GM19023 (cell line): ENCODE results near the gene P2RY1.
A peak's percentile ranks its signal among the peaks of the same experiment; 100 is the strongest.

Source experiments
- ATAC-seq: cut with Tn5 transposase; IDR thresholded peaks from one replicate; pipeline ENCODE4 v1.9.1; 2021; ENCODE audit warnings: mild to moderate bottlenecking, moderate library complexity; ENCODE audit not compliant: unreplicated experiment

The P2RY1 gene, protein sequence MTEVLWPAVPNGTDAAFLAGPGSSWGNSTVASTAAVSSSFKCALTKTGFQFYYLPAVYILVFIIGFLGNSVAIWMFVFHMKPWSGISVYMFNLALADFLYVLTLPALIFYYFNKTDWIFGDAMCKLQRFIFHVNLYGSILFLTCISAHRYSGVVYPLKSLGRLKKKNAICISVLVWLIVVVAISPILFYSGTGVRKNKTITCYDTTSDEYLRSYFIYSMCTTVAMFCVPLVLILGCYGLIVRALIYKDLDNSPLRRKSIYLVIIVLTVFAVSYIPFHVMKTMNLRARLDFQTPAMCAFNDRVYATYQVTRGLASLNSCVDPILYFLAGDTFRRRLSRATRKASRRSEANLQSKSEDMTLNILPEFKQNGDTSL

DNA sequence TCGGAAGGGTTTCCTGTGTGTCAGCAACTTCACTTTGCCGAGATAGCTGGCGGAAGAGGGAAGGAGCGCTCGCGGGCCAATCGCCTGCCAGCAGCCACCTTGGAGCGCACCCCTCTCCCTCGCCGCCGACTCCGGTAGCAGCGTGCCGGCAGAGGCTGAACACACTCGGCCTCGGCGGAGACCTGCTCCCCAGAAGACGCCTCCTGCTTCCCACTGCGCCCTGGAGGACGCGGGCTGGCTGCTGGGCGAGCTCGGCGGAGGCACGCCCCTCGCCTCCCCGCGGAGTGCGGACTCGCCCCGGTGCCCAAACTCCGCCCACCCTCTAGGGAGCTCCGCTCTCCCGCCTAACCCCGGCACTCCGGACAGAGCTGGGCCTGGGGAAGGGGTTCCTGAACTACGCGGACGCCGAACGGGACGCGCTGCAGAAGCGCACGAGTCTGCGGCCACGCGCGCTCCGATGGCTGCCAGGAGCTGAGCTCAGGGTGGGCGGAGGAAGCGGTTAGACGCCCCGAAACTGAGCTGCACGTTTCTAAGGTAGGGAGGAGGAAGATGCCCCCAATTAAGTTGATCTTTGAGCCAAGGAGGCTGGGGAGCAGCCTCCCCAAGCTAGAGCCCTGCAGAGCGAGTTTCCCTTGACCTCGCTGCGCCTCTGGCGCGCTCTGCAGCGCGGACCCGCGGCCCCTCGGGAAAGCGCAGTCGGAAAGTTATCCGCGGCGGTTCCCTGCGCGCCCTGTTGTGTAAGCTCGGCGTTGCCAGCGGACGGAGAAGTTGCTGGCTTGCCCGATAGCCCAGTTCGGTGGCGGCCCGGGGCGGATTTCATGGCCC, at the start of gene P2RY1:
Gene P2RY1, plus strand, starts transcription at position 356 of the 825 bp plus-strand sequence. CDS start 652 bp downstream, outside the sequence.
- peak; percentile 79 for ATAC-seq

DNA sequence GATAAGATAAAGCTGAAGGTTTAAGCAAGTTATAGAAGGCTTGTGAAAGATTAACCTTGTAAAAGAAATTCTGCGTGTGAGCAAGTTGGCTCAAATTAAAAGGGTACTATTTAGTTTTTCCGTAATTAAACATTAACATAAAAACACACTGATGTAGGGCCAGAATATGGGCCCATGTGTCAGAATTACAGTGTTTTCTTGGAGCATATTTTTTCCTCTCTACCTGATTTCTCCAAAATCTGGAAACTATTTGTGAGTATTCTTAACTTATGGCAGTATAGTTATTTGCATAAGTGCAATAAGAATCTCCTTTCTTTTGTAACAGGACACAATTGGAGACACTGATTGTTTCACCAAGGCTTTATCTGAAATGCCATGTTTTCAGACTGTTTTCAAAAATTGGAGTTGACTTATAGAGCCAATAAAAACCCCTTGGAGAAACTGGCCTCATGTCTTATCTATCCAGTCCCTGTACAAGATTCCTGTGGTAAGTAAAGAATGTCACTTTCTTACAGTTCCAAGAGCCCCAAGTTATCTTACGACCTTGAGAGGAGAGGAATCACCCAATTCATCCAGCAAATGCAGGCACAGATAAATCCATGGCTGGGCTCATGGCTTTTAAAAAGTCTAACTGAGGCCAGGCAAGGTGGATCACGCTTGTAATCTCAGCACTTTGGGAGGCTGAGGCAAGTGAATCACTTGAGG, 47.8 kb upstream of the P2RY1 start:
- ATAC-seq, result no peak

DNA sequence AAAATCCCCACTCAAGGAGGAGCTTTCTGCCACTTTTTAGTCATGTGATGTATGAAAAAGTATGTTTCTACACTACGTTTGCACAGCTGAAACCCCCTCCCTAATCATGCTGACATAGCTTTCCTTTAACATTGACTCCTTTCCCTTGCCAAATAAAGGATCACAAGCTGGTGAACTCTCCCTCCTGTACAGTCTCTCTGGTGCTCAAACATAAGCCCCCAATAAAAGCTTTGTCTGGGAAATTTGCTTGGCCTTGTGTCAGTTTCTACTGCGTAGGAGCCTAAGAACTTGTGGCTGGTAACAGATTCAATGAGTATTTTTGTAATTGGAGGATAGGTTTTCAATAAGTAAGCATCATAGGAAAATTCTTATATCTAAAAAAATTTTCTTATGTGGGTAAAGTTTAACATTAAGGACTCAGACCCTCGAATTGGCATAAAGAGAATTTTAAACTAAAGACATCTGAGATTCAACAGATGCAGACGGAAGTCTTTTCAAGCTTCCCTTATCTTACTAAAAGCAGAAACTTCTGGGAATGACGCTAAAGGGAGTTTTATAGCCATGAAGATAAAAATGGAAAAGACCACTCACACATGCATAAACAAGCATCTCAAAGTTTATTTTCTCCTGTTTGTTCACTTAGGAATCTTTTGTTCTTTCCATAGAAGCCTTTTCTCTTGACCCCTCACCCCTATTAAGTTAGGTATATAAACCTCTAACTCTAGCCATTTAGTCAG, 44.1 kb upstream of the P2RY1 start:
- no peak for ATAC-seq

DNA sequence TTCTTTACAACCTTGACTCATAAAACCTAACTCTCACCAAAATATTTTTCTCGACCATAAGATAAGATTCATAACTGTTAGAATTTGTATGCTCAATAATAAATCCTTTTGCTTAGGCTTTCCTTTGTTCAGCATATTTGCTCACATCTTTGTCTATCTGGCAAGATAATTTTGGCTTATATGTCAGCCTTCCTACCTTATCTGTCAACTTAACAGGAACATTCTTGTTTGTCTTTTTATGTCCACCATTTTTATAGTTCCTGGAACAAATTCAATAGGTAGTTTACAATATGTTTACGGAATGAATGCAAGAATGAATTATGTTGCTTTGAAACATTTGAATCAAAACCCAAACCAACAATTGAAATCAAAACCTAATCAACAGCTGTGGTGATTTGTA, 41.0 kb upstream of the P2RY1 start:
- no peak for ATAC-seq

DNA sequence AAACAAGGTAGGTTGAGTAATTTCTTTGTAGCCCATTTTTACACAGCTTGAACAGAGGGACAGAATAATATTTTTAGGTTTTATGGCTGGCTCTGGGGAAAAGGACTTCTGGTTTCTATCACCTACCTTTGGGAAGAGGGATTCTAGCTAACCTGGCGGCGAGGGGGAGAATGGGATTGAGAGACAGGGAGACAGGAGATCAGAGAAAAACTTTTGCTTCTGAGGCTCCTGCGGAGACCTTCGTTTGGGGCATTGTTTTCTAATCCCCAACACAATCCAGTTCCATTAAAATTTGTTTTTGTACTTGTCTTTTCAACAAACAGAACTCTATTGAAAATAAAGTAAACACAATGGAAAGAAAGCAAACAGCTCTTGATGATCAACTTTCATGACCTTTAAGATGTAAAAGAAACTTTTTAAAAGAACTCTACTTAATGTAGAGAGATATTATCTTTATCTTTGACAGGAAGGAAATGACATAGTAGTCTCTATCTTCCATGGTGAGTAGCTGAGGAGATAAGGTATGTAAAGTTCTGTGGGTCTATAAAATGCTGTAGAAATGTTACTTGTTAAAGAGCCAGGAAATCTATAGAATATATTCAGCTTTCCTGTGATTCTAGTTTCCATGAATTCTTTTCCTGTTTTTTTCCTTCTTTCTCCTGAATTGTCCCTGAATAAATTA, 37.0 kb upstream of the P2RY1 start:
- no peak for ATAC-seq

DNA sequence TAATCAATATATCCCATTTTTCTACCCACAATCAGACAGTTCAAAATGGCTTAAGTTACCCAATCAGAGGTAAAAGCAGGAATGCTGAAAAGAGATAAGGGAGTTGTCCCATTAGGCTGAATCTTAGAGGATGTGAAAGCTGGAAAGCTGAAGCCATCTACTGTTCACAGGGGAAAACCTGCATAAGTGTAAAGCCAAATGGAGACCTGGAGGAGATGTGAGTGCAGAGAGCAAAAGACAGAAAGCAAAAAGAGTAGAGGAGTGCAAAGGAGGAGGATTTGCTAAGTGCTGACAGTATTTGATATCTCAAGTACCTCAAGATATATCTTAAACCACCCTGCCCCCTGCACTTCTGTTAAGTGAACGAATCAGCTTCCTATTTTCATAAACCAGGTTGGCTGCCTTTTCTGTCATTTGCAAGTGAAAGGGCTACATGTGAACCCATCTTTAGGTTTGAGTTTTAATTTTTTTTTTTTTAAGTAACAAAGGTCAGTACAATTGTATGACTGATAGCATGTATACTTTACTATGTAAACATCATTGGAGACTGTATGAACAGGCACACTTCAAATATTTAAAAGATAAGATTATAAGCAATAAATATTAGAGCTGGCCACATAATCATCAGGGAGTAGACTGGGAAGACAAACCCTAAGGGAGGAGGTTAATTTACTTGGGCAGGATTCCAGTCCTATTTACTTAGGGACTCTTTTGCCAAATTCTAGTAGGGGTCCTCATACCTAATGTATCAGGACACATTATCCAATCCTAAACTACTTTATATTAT, 22.8 kb upstream of the P2RY1 start:
- ATAC-seq, result no peak

DNA sequence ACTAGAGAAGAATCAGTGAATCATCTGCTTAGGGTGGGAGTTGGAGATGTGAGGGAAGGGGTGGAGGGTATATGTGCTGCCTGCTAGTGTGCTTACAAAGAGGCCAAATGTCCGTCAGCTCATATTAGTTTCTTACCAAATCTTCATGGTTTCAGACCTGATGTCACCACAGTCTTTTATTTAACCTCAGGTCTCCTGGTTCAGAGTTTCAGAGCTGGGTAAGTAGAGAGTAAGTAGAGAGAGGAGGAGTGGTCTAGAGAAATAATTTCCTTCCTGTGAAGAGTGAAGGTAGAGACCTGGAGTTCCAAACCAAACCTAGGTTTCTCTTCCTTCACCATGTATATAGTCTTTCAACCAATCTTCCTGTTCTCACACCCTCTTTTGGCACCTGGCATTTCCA, 17.5 kb upstream of the P2RY1 start:
- no peak for ATAC-seq

DNA sequence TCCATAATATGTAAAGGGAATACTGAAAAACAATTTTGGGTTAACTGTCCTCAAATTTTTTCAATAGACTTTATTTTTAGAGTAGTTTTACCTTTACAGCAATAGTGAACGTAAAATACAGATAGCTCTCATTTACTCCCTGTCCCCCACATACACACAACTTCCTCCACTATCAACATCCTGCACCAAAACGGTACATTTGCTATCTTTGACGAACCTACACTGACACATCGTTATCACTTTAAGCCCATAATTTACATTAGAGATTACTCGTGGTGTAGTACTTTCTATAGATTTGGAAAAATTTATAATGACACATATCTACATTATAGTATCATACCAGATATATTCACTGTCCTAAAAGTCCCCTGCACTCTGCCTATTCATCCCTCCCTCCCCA, 16.9 kb upstream of the P2RY1 start:
- no peak for ATAC-seq

DNA sequence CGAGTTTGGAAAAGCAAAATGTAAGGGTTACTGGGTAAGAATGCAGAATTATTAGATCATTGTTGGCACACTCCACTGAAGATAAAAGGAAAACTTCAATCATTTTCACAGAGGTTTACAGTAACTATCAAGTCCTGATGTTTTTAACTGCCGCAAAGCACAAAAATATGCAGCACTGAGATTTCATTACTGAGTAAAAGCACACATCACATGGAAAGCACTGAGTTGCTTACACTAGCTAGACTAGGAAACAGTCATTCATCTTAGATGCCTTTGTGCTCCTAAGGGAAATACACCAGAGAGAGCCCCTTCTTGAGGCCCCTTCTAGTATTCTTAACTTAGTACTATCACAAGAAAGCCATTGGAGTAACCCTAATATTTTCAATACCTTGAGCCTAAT, 11.8 kb upstream of the P2RY1 start:
- ATAC-seq, result no peak

DNA sequence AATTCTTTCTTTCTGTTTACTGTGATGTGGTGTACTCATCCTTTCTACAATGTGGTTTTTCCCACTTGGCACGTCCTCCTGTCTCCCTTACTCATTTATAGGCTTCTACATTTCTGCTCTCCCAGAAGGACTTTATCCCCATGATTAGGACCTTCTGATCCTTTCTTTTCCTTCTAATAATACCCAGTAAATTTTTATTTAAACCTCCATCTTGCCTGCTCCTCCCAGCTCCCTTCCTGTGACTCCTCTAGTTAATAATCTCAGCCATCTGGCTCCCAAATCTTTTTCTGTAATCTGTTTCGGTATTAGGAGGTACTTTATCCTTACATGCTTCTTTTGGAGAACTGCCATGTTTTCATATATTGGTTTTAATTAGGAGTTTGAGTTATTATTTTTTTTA, 11.2 kb upstream of the P2RY1 start:
- ATAC-seq, result no peak

DNA sequence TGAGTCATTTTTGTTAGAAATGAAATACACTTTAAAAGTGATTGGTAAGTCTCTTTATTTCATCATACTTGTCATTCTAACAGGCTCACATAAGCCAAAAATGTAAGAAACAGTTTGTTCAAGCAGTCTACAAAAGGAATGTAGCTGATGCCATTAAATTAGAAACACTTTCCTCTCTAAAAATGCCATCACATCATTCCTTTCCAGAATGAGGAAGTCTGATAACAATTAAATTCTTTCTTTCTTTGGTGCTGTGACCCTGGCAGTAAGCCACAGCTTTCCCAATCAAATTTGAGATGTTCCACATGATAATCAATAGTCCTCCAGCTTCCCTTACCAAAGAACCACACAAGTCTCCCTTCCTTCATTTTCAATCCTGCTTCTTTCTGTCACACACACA, 9.4 kb upstream of the P2RY1 start:
- ATAC-seq, result no peak

DNA sequence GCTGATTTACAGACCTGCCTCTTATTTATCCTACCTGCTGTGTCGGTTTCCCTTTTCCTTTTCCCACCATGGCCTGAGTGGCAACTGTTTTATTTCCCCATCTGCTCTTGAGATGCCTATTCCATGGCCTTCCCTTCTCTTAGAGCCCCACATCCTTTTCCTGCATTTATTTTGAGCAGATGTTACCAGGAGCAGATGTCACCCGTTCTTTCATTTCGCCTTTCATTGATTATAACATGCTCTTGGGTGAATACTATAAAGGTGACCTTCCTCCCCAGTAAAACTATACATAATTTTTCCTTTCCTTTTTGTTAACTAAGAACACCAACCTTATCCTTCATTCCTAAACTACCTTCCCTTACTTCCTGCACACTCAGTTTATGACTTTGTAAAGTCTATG, 8.5 kb upstream of the P2RY1 start:
- ATAC-seq, result no peak

DNA sequence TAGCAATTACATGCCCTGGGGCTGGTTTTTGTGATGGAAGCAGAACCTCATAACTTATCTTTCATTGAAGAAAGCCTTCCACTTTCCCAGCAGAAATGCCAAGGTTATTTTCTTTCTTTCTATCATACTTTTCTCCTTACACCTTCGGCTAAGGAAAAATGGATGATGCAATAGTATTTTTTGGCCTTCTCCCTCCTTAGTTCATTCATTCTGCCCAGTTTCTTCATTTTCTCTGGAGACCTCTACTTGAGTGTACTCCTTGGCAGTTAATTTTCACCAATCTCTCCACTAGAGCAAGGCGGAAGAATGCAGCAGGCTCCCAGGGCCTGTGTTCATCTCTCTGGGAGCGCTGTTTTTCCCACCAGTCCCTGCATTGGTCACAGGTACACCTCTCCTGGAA, 7.6 kb upstream of the P2RY1 start:
- ATAC-seq, result no peak

DNA sequence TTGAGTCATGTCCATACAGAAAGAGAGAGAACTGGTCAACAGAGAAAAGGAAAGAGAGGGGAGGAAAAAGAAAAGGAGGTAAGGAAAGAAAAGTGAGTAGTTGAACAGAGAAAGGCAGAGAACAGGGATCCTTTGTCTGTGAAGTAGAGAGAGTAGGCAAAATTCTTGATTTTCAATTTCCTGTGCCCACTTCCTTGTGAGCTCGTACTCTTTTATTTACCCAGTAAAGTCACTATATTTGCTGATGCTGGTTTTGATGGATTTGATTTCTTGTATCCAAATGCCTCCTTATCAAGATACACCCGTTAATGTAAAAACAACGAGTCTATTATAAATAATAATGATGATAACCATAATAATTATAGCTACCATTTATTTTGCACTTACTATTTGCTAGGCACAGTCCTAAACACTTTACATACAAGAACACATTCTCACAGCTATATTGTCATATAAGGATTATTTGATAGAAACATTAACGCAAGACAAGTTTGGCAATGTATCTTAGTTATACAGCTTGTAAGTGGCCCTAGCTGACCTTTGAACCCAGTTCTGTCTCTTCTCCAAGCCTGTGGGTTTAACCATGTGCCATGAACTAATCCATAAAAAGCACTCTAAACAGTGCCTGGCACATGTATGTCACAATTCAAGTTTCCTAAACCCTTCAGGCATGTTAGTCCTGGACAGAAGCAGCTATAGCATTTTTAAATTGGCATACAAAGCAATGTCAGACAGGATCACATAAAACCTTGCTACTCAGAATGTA, 6.7 kb upstream of the P2RY1 start:
- no peak for ATAC-seq

DNA sequence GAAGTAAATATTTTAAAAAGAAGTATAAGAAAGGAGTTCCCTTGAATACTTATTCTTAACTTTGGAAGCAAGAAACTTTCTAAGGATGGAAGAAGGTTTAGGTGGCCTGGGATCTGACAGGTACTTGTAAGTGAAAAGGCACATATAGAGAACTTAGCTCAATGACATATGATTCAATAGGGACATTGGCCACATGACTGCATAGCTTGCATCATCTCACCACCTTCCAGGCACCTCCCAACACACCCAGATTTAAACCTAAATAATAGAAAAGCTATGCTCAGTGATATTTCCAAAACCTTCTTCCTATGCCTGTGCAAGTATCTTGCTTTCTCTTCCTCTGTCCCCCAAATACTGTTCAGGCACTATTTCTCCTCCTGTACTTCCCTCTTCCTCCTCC, 4.7 kb upstream of the P2RY1 start:
- ATAC-seq, result no peak

DNA sequence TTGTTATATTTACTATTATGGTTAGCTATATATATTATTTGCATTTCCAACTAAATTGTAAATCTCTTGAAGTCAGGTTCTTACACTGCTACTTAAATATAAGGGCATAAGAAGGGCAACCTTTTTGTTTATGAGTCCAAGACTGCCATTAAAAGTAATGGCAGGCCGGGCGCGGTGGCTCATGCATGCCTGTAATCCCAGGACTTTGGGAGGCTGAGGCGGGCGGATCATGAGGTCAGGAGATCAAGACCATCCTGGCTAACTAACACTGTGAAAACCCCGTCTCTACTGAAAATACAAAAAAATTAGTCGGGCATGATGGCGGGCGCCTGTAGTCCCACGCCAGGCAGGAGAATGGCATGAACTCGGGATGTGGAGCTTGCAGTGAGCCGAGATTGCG, 2.9 kb upstream of the P2RY1 start:
- ATAC-seq, result no peak

DNA sequence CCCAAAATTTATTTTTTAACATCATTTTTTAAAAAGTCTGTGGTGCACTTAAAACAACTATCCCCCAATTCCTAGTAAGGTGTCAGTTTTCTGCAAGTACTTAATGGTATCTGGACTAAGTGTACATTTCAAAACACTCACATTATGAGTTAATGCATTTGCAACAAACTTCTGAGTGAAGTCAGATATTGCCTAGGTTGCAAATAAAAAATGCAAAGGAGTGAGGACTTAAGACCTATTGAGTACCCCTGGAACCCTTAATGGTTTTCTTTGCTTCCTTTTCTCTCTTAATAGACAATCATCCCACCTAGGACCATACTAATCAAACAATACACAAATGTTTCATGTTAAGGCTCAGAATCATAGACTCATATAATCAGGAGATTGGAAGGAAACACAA, 1.8 kb upstream of the P2RY1 start:
- no peak for ATAC-seq

DNA sequence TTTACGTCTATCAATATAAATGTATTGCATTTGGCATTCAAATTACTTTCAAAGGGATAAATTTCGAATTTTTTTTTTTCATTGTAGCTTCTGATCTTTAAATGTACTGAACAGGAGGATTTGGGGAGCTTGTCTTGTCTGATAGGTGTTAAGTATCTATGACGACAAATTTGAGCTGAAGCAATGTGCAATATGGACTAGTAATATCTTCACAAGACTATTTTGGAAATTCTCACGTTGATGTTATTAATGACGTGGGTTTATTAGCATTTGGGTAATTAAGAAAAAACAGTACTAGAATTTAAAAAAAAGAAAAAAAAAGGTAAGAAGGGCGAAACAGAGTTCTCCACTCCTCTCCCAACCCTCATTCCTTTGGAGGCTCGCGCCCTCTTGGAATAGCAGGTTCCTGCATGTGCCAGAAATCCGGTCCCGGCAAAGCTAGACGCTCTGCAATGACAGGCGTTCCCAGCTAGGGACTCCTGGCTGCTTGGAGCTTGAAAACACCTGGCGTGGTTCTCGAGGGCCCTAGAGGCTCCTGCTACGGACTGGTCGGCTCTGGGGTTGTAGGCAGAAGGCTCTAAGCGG, 648 bp upstream of the P2RY1 start:
- no peak for ATAC-seq
